ENCODE data around the gene CAMSAP1.

DNA sequence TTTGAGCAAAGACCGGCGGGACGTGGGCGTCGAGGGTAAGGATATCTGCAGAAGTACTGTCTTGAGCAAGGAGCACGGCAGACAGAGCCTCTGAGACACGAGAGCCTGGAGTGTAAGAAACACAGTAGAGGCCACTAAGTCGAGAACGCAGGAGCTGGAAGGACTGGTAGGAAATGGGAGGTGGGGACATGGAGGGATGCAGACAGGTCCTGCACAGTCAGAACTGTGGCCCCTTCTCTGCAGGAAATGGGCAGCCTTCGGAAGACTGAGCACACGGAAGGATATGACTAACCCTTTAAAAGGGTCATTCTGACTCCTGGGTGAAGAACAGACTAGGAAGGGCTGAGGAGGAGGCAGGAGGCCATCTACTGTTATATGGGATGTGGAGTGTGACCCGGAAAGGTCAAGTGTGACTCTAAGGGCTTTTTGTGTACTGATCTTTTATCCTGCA is 1.4 kb upstream of the CAMSAP1 start:
- TF ChIP-seq, protein P1, sequence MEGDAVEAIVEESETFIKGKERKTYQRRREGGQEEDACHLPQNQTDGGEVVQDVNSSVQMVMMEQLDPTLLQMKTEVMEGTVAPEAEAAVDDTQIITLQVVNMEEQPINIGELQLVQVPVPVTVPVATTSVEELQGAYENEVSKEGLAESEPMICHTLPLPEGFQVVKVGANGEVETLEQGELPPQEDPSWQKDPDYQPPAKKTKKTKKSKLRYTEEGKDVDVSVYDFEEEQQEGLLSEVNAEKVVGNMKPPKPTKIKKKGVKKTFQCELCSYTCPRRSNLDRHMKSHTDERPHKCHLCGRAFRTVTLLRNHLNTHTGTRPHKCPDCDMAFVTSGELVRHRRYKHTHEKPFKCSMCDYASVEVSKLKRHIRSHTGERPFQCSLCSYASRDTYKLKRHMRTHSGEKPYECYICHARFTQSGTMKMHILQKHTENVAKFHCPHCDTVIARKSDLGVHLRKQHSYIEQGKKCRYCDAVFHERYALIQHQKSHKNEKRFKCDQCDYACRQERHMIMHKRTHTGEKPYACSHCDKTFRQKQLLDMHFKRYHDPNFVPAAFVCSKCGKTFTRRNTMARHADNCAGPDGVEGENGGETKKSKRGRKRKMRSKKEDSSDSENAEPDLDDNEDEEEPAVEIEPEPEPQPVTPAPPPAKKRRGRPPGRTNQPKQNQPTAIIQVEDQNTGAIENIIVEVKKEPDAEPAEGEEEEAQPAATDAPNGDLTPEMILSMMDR (IDR thresholded peaks at IDR 0.05) = no peak
- no peak for TF ChIP-seq POLR2A (IDR thresholded peaks at IDR 0.05)
